Astrocyte (in vitro differentiated cells and primary cell): ENCODE data around the gene HMCN2. TPM values are rescaled to one million over a fixed set of nuclear protein-coding genes. Genes with fewer than 3 reads are reported as not detected.
"Not testable (repeated sequence)": the region's sequence is repeated elsewhere in the genome, so short reads cannot be mapped to it uniquely, and the experiment has no call there.

Source experiments
- DNase-seq: peaks from one replicate; pipeline ENCODE4 v3.0.0-alpha.2; 2010; ENCODE audit warnings: low read depth
- FAIRE-seq: peaks from 2 replicates; lab custom pipeline; 2011; peaks lifted over from hg19 to GRCh38; lab: Jason Lieb, UNC
- H2AFZ ChIP-seq: 2 replicates; pipeline ENCODE4 v1.6.0; 2012; ENCODE audit warnings: low read depth, low read length, inconsistent platforms
- H3K27ac ChIP-seq: 2 replicates; pipeline ENCODE4 v1.5.1; 2011; ENCODE audit warnings: low read depth, low read length, inconsistent platforms
- H3K27me3 ChIP-seq: 2 replicates; pipeline ENCODE4 v1.6.0; 2011; ENCODE audit warnings: low read length, inconsistent platforms; ENCODE audit not compliant: insufficient read depth
- H3K36me3 ChIP-seq: 2 replicates; pipeline ENCODE4 v1.5.1; 2011; ENCODE audit warnings: low read length, inconsistent platforms; ENCODE audit not compliant: insufficient read depth
- H3K4me1 ChIP-seq: 2 replicates; pipeline ENCODE4 v1.5.1; 2011; ENCODE audit warnings: low read length, inconsistent platforms; ENCODE audit not compliant: insufficient read depth
- H3K4me2 ChIP-seq: 2 replicates; pipeline ENCODE4 v1.6.0; 2012; ENCODE audit warnings: low read length, inconsistent platforms
- H3K4me3 ChIP-seq: 2 replicates; pipeline ENCODE4 v1.5.1; 2011; ENCODE audit warnings: low read depth, mild to moderate bottlenecking, low read length, inconsistent platforms; ENCODE audit not compliant: insufficient read depth
- H3K79me2 ChIP-seq: 2 replicates; pipeline ENCODE4 v1.6.0; 2012; ENCODE audit warnings: mild to moderate bottlenecking, low read length, inconsistent platforms; ENCODE audit not compliant: insufficient read depth
- H3K9ac ChIP-seq: 2 replicates; pipeline ENCODE4 v1.6.0; 2012; ENCODE audit warnings: mild to moderate bottlenecking, low read length, inconsistent platforms
- H3K9me3 ChIP-seq: 2 replicates; pipeline ENCODE4 v1.5.1; 2012; ENCODE audit warnings: low read depth, mild to moderate bottlenecking, low read length, inconsistent platforms; ENCODE audit not compliant: insufficient read depth
- H4K20me1 ChIP-seq: 2 replicates; pipeline ENCODE4 v1.6.0; 2012; ENCODE audit warnings: low read length, inconsistent platforms; ENCODE audit not compliant: insufficient read depth
- H3K27ac Mint-ChIP-seq: one replicate; pipeline ENCODE4 v1.8.0; 2021; ENCODE audit warnings: mild to moderate bottlenecking, mixed read lengths; ENCODE audit not compliant: unreplicated experiment
- H3K27me3 Mint-ChIP-seq: one replicate; pipeline ENCODE4 v1.8.0; 2021; ENCODE audit warnings: low read depth, mixed read lengths; ENCODE audit not compliant: unreplicated experiment
- H3K36me3 Mint-ChIP-seq: one replicate; pipeline ENCODE4 v1.8.0; 2021; ENCODE audit warnings: low read depth, mixed read lengths; ENCODE audit not compliant: unreplicated experiment
- H3K4me1 Mint-ChIP-seq: one replicate; pipeline ENCODE4 v1.8.0; 2021; ENCODE audit warnings: low read depth, mixed read lengths; ENCODE audit not compliant: unreplicated experiment
- H3K4me3 Mint-ChIP-seq: one replicate; pipeline ENCODE4 v1.8.0; 2021; ENCODE audit warnings: mild to moderate bottlenecking, moderate library complexity, mixed read lengths; ENCODE audit not compliant: unreplicated experiment
- H3K9me3 Mint-ChIP-seq: one replicate; pipeline ENCODE4 v1.8.0; 2021; ENCODE audit warnings: mild to moderate bottlenecking, mixed read lengths; ENCODE audit not compliant: unreplicated experiment
- CTCF ChIP-seq: IDR thresholded peaks from 2 replicates; pipeline ENCODE4 v1.5.1; 2011; ENCODE audit warnings: low read depth, mild to moderate bottlenecking, inconsistent platforms, low read length, moderate library complexity; ENCODE audit not compliant: insufficient read depth
- EZH2 ChIP-seq: IDR thresholded peaks from 2 replicates; pipeline ENCODE4 v1.6.1; 2012; ENCODE audit warnings: mild to moderate bottlenecking, low read length, inconsistent platforms; ENCODE audit not compliant: insufficient read depth
- total RNA-seq: library from RNA; stranded (reverse); gene quantifications from 2 replicates; pipeline ENCODE4 v1.2.1, GENCODE V29; 2021

Gene HMCN2
- total RNA-seq, 1 donor from 2014 or later, result 1.6 TPM

- Mint-ChIP-seq H3K4me1 (no peaks in the 10 kb centered on the region), H3K4me3 (no peak overlapping the region), H3K27me3 (peaks cover 53% of the 10 kb centered on the region), H3K27ac (no peak overlapping the region), H3K9me3 (peaks cover 4% of the 10 kb centered on the region), H3K36me3 (peaks cover 4% of the 10 kb centered on the region)
- DNase-seq (no peak), FAIRE-seq (no peak)
- no peak overlapping the region for H2AFZ ChIP-seq
- no peak overlapping the region for H3K4me2 ChIP-seq
- no peaks in the 10 kb centered on the region for H3K36me3 ChIP-seq
- no peak overlapping the region for H3K9ac ChIP-seq
- H3K4me3 ChIP-seq, result no peak overlapping the region
- H3K27me3 ChIP-seq, result peaks cover 2% of the 10 kb centered on the region
- no peaks in the 10 kb centered on the region for H3K4me1 ChIP-seq
- H3K79me2 ChIP-seq, result no peaks in the 10 kb centered on the region
- H4K20me1 ChIP-seq, result no peaks in the 10 kb centered on the region
- TF ChIP-seq EZH2 (no peak), CTCF (no peak)
- H3K27ac ChIP-seq, result no peak overlapping the region
- H3K9me3 ChIP-seq, result no peaks in the 10 kb centered on the region
Measured at GRCh38 chr9:130399768-130400167, 134.2 kb downstream of the HMCN2 start.

- Histone ChIP-seq H3K27ac (no peak overlapping the region), H3K9me3 (no peaks in the 10 kb centered on the region), H3K27me3 (peaks cover 2% of the 10 kb centered on the region), H3K4me2 (no peak overlapping the region), H3K9ac (no peak overlapping the region), H3K4me1 (no peaks in the 10 kb centered on the region), H3K36me3 (no peaks in the 10 kb centered on the region), H3K79me2 (no peaks in the 10 kb centered on the region), H2AFZ (no peak overlapping the region), H3K4me3 (no peak overlapping the region), H4K20me1 (no peaks in the 10 kb centered on the region)
- DNase-seq (no peak), FAIRE-seq (no peak)
- TF ChIP-seq CTCF (no peak), EZH2 (no peak)
- Mint-ChIP-seq H3K27me3 (peaks cover 48% of the 10 kb centered on the region), H3K4me1 (no peaks in the 10 kb centered on the region), H3K27ac (no peak overlapping the region), H3K4me3 (no peak overlapping the region), H3K36me3 (peaks cover 4% of the 10 kb centered on the region), H3K9me3 (peaks cover 4% of the 10 kb centered on the region)
Measured at GRCh38 chr9:130400870-130401269, 135.3 kb downstream of the HMCN2 start.

- not testable (repeated sequence) for H3K27me3 ChIP-seq, H3K27ac Mint-ChIP-seq, H3K36me3 Mint-ChIP-seq, H3K9me3 ChIP-seq, H3K4me3 ChIP-seq, H2AFZ ChIP-seq, H3K4me3 Mint-ChIP-seq, H3K9me3 Mint-ChIP-seq, FAIRE-seq, H3K4me1 Mint-ChIP-seq, H4K20me1 ChIP-seq, H3K4me2 ChIP-seq, H3K27ac ChIP-seq, H3K4me1 ChIP-seq, H3K36me3 ChIP-seq, H3K79me2 ChIP-seq, DNase-seq, H3K9ac ChIP-seq
- peaks cover 43% of the 10 kb centered on the region for H3K27me3 Mint-ChIP-seq
Measured at GRCh38 chr9:130401742-130402141, 136.2 kb downstream of the HMCN2 start.
